HepG2 (cell line): Measurements from ENCODE around the gene ZNF541. TPM values are rescaled to one million over a fixed set of nuclear protein-coding genes. Genes with fewer than 3 reads are reported as not detected.

ENCODE experiments used
- ARHGAP35 ChIP-seq: sonication (generic); formaldehyde crosslinking; IDR thresholded peaks from 2 replicates; pipeline ENCODE4 v1.9.0; 2022; ENCODE audit warnings: mild to moderate bottlenecking, inconsistent platforms, moderate library complexity, missing genetic modification reagents, borderline replicate concordance
- CENPT ChIP-seq: sonication (generic); formaldehyde crosslinking; IDR thresholded peaks from 2 replicates; pipeline ENCODE4 v1.8.0; 2022; ENCODE audit warnings: low read depth, mild to moderate bottlenecking, moderate library complexity, missing genetic modification reagents
- DMTF1 ChIP-seq: sonication (generic); formaldehyde crosslinking; IDR thresholded peaks from 2 replicates; pipeline ENCODE4 v1.4.0; 2020; ENCODE audit warnings: mild to moderate bottlenecking, missing genetic modification reagents
- ELF3 ChIP-seq: IDR thresholded peaks from 2 replicates; pipeline ENCODE4 v1.6.1; 2016; ENCODE audit warnings: missing genetic modification reagents, missing compliant biosample characterization
- FOSL2 ChIP-seq: sonication (generic); formaldehyde crosslinking; IDR thresholded peaks from 2 replicates; pipeline ENCODE4 v1.4.0; 2020; ENCODE audit warnings: missing genetic modification reagents
- HNRNPK ChIP-seq: fragments of 200-400 bp; formaldehyde crosslinking; IDR thresholded peaks from 2 replicates; pipeline ENCODE4 v1.6.1; 2018; ENCODE audit warnings: low read length, low read depth, moderate library complexity, mild to moderate bottlenecking; ENCODE audit not compliant: poor library complexity, severe bottlenecking
- MATR3 ChIP-seq: sonication (generic); formaldehyde crosslinking; IDR thresholded peaks from 2 replicates; pipeline ENCODE4 v1.4.0; 2020; ENCODE audit warnings: missing genetic modification reagents
- NCOA2 ChIP-seq: sonication (generic); formaldehyde crosslinking; IDR thresholded peaks from 2 replicates; pipeline ENCODE4 v1.8.0; 2022; ENCODE audit warnings: inconsistent platforms
- RFX5 ChIP-seq: IDR thresholded peaks from 2 replicates; pipeline ENCODE4 v1.6.1; 2011; ENCODE audit warnings: low read depth, low read length, improper control_type of control experiment
- SMARCE1 ChIP-seq: fragments of 450-650 bp; IDR thresholded peaks from 2 replicates; pipeline ENCODE4 v1.6.1; 2017; ENCODE audit warnings: borderline replicate concordance
- SUZ12 ChIP-seq: fragments of 150-350 bp; IDR thresholded peaks from 2 replicates; pipeline ENCODE4 v1.6.1; 2014; ENCODE audit warnings: low read depth, low read length
- TBX3 ChIP-seq: fragments of 450-650 bp; IDR thresholded peaks from 2 replicates; pipeline ENCODE4 v1.6.1; 2017; ENCODE audit warnings: antibody characterized with exemption, mild to moderate bottlenecking, inconsistent platforms, borderline replicate concordance
- ZNF30 ChIP-seq: sonication (generic); formaldehyde crosslinking; IDR thresholded peaks from 2 replicates; pipeline ENCODE4 v1.5.0; 2020; ENCODE audit warnings: mild to moderate bottlenecking, missing genetic modification reagents
- ZNF343 ChIP-seq: sonication (generic); formaldehyde crosslinking; IDR thresholded peaks from 2 replicates; pipeline ENCODE4 v1.4.0; 2020; ENCODE audit warnings: mild to moderate bottlenecking, missing genetic modification reagents
- ZNF451 ChIP-seq: sonication (generic); formaldehyde crosslinking; IDR thresholded peaks from 2 replicates; pipeline ENCODE4 v1.5.0; 2020; ENCODE audit warnings: mild to moderate bottlenecking, missing genetic modification reagents
- ZNF543 ChIP-seq: sonication (generic); formaldehyde crosslinking; IDR thresholded peaks from 2 replicates; pipeline ENCODE4 v1.4.0; 2020; ENCODE audit warnings: mild to moderate bottlenecking, missing genetic modification reagents
- ZNF549 ChIP-seq: sonication (generic); formaldehyde crosslinking; IDR thresholded peaks from 2 replicates; pipeline ENCODE4 v1.5.0; 2020; ENCODE audit warnings: missing genetic modification reagents
- ZNF556 ChIP-seq: sonication (generic); formaldehyde crosslinking; IDR thresholded peaks from 2 replicates; pipeline ENCODE4 v1.4.0; 2020; ENCODE audit warnings: mild to moderate bottlenecking, missing genetic modification reagents, borderline replicate concordance
- ZNF644 ChIP-seq: IDR thresholded peaks from 2 replicates; pipeline ENCODE4 v1.6.1; 2016; ENCODE audit warnings: low read depth
- ZNF713 ChIP-seq: sonication (generic); formaldehyde crosslinking; IDR thresholded peaks from 2 replicates; pipeline ENCODE4 v1.4.0; 2020; ENCODE audit warnings: mild to moderate bottlenecking, missing genetic modification reagents
- ZNF724P ChIP-seq: sonication (generic); formaldehyde crosslinking; IDR thresholded peaks from 2 replicates; pipeline ENCODE4 v1.8.0; 2022; ENCODE audit warnings: missing genetic modification reagents, borderline replicate concordance
- ZNF781 ChIP-seq: sonication (generic); formaldehyde crosslinking; IDR thresholded peaks from 2 replicates; pipeline ENCODE4 v1.5.1; 2020; ENCODE audit warnings: borderline replicate concordance, mild to moderate bottlenecking, missing genetic modification reagents; ENCODE audit errors: not compliant biosample characterization
- ZNF788 ChIP-seq: sonication (generic); formaldehyde crosslinking; IDR thresholded peaks from 2 replicates; pipeline ENCODE4 v1.5.0; 2020; ENCODE audit warnings: mild to moderate bottlenecking, missing genetic modification reagents, borderline replicate concordance
- ZNF850 ChIP-seq: sonication (generic); formaldehyde crosslinking; conservative IDR thresholded peaks from 2 replicates; pipeline ENCODE4 v1.9.0; 2021; ENCODE audit warnings: mild to moderate bottlenecking, missing genetic modification reagents
- polyA plus RNA-seq, 8 experiments: library from polyadenylated mRNA; depleted of rRNA in 3 of 8; stranded (reverse) in 7 of 8; unstranded in 1 of 8; fragments of >200 nt; fragmentation: Illumina TruSeq in 4 of 8; extraction: Trizol in 4 of 8; gene quantifications; 2 replicates each; pipeline versions ENCODE4 v1.2.1 to v1.2.3, GENCODE V29; 2011 to 2016; ENCODE audit warnings: low read depth in 4 of 8, missing spikeins in 1 of 8, mixed read lengths in 1 of 8; ENCODE audit not compliant: insufficient read depth in 1 of 8
- total RNA-seq, 5 experiments: library from RNA; depleted of rRNA; stranded (reverse); fragments of >200 nt; fragmentation: Illumina TruSeq; extraction: Trizol; gene quantifications; 2 replicates each; pipeline ENCODE4 v1.2.3, GENCODE V29; 2016; ENCODE audit warnings: low read depth in 1 of 5
- TF ChIP-seq, protein P1 (sequence below): sonication (generic); formaldehyde crosslinking; IDR thresholded peaks from 2 replicates; pipeline ENCODE4 v1.4.0; 2020; ENCODE audit warnings: low read depth, mild to moderate bottlenecking, missing genetic modification reagents
- TF ChIP-seq, protein P2 (sequence below): sonication (generic); formaldehyde crosslinking; IDR thresholded peaks from 2 replicates; pipeline ENCODE4 v1.4.0; 2020; ENCODE audit warnings: missing genetic modification reagents

ZNF541 gene
- total and polyA plus RNA-seq, 2 of the 13 experiments (the other 11 are each of a cell fraction or from before 2014, with no cell fraction given): 0.03 to 0.04 TPM

DNA sequence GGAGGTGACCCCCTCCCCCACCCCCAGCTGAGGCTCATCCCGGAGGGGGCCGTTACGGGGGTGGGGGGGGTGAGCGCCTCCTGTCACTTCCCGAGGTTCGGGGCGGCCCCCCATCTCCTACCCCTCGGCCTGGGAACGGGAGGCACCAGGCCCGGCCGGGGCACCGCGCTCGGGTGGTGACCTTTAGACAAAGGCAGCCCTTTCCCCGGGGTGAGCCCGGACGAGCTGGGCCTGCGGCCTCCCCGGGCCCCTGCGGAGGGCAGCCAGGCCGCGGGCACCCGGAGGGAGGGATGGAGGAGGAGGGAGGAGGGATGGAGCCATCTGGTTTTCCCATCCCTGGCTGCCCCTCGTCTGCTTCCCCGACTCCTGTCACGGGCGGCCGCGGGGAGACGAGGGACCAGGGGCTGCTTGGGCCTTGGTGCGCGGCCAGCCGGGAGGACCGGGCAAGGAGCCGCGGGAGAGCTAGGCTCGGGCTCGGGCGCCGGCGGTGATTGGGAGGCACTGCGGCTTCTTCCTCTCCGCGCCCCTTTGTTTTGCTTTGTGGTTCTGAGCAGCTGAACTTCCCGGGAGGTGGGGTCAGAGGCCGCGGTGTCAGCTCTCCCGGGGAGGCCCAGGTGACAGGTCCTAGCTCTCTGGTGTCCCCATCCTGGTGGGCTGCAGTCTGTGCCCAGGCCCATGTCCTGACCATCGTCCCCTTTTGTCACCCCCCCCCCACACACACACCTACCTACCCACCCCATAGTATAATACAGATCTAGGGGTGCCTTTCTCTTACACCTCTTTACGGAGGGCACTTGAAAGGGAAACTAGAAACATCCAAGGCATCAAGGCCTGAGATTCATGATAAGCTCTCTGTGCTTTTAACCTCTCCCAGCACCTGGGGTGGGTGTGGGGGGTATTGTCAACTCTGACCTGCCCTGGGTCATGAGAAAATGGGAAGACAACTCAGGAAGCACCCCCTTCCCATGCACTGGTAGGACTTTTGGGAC lies 37.3 kb upstream of the ZNF541 start (continued):
- TF ChIP-seq FOSL2: no peak
- TF ChIP-seq ZNF343: no peak
- no peak for TF ChIP-seq ZNF30
- no peak for TF ChIP-seq ZNF850 (CRISPR knock-in tag)
- TF ChIP-seq DMTF1 (CRISPR knock-in tag): no peak
- no peak for TF ChIP-seq ZNF644 (CRISPR knock-in tag)
- no peak for TF ChIP-seq MATR3 (CRISPR knock-in tag)
- no peak for TF ChIP-seq TBX3
- TF ChIP-seq ZNF543 (CRISPR knock-in tag): no peak
- no peak for TF ChIP-seq SUZ12
- peak; percentile 74 for TF ChIP-seq HNRNPK
- no peak for TF ChIP-seq ZNF724P
- TF ChIP-seq, protein P1, sequence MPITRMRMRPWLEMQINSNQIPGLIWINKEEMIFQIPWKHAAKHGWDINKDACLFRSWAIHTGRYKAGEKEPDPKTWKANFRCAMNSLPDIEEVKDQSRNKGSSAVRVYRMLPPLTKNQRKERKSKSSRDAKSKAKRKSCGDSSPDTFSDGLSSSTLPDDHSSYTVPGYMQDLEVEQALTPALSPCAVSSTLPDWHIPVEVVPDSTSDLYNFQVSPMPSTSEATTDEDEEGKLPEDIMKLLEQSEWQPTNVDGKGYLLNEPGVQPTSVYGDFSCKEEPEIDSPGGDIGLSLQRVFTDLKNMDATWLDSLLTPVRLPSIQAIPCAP (CRISPR knock-in tag): no peak
- TF ChIP-seq, protein P2, sequence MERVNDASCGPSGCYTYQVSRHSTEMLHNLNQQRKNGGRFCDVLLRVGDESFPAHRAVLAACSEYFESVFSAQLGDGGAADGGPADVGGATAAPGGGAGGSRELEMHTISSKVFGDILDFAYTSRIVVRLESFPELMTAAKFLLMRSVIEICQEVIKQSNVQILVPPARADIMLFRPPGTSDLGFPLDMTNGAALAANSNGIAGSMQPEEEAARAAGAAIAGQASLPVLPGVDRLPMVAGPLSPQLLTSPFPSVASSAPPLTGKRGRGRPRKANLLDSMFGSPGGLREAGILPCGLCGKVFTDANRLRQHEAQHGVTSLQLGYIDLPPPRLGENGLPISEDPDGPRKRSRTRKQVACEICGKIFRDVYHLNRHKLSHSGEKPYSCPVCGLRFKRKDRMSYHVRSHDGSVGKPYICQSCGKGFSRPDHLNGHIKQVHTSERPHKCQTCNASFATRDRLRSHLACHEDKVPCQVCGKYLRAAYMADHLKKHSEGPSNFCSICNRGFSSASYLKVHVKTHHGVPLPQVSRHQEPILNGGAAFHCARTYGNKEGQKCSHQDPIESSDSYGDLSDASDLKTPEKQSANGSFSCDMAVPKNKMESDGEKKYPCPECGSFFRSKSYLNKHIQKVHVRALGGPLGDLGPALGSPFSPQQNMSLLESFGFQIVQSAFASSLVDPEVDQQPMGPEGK: no peak; the same call in none of the 2 replicates
- TF ChIP-seq ARHGAP35 (CRISPR knock-in tag): no peak
- no peak for TF ChIP-seq RFX5
- TF ChIP-seq CENPT (CRISPR knock-in tag): no peak
- TF ChIP-seq ELF3 (CRISPR knock-in tag): 0 out of 2 replicates have a peak, but pooled peaks have one; percentile 9
- TF ChIP-seq ZNF781 (CRISPR knock-in tag): peak; percentile 46
- TF ChIP-seq SMARCE1: no peak
- no peak for TF ChIP-seq ZNF788
- TF ChIP-seq ZNF713 (CRISPR knock-in tag): 0 out of 2 replicates have a peak, but pooled peaks have one; percentile 55
- no peak for TF ChIP-seq ZNF556 (CRISPR knock-in tag)
- TF ChIP-seq ZNF549 (CRISPR knock-in tag): no peak
- no peak for TF ChIP-seq ZNF451 (CRISPR knock-in tag)
- no peak for TF ChIP-seq NCOA2 (CRISPR knock-in tag)
